GM18861 (cell line): ENCODE measurements around the gene MS4A8.
"Not testable (repeated sequence)": the region's sequence is repeated elsewhere in the genome, so short reads cannot be mapped to it uniquely, and the experiment has no call there.

ENCODE experiments used
- ATAC-seq: cut with Tn5 transposase; IDR thresholded peaks from one replicate; pipeline ENCODE4 v1.9.1; 2021; ENCODE audit not compliant: unreplicated experiment

The MS4A8 gene

GRCh38 chr11:60724420-60724819, 25.0 kb downstream of the MS4A8 start, which contains the start of gene MS4A18:
Gene MS4A18 (plus strand): TSS chr11:60724720.
- ATAC-seq, result no peak

GRCh38 chr11:60725592-60725991, 26.2 kb downstream of the MS4A8 start:
- ATAC-seq, result no peak

GRCh38 chr11:60731586-60731985, 32.2 kb downstream of the MS4A8 start:
- ATAC-seq, result no peak

GRCh38 chr11:60734279-60734678, 34.9 kb downstream of the MS4A8 start:
- ATAC-seq, result no peak

- no peak for ATAC-seq
These were observed 39.7 kb downstream of the MS4A8 start for GRCh38 chr11:60739114-60739513.

GRCh38 chr11:60740573-60740972, 41.2 kb downstream of the MS4A8 start:
- ATAC-seq, result no peak

GRCh38 chr11:60741421-60741820, 42.0 kb downstream of the MS4A8 start:
- no peak for ATAC-seq

- ATAC-seq, result no peak
These were observed 43.6 kb downstream of the MS4A8 start for GRCh38 chr11:60743058-60743457.

GRCh38 chr11:60744114-60744513, 44.7 kb downstream of the MS4A8 start:
- ATAC-seq, result no peak

GRCh38 chr11:60747359-60747873, 48.0 kb downstream of the MS4A8 start:
- no peak for ATAC-seq

- ATAC-seq, result no peak
These were observed 48.8 kb downstream of the MS4A8 start for GRCh38 chr11:60748225-60748624.

- ATAC-seq, result no peak
These were observed 49.4 kb downstream of the MS4A8 start for GRCh38 chr11:60748821-60749220.

GRCh38 chr11:60750911-60751310, 51.5 kb downstream of the MS4A8 start:
- ATAC-seq, result no peak

GRCh38 chr11:60753309-60753708, 53.9 kb downstream of the MS4A8 start:
- no peak for ATAC-seq

GRCh38 chr11:60754887-60755286, 55.5 kb downstream of the MS4A8 start:
- ATAC-seq, result no peak

GRCh38 chr11:60756307-60757032, 57.1 kb downstream of the MS4A8 start, which contains the start of gene MS4A15:
Gene MS4A15 (plus strand): TSS chr11:60756867. CDS start chr11:60763734, 6,867 bp downstream.
- ATAC-seq, result no peak

- ATAC-seq, result no peak
These were observed 57.9 kb downstream of the MS4A8 start for GRCh38 chr11:60757231-60757800.

GRCh38 chr11:60758671-60759070, 59.3 kb downstream of the MS4A8 start:
- not testable (repeated sequence) for ATAC-seq

- not testable (repeated sequence) for ATAC-seq
These were observed 60.2 kb downstream of the MS4A8 start for GRCh38 chr11:60759438-60760225.

- peak; percentile 29 for ATAC-seq
These were observed 62.2 kb downstream of the MS4A8 start for GRCh38 chr11:60761436-60762190.
